Muscle layer of colon (tissue), 2 donors: Measurements from ENCODE around the gene PLEKHA6.
A peak's percentile ranks its signal among the peaks of the same experiment; 100 is the strongest.

Source experiments
- H3K27ac ChIP-seq: one replicate; pipeline ENCODE4 v1.7.0; 2013; ENCODE audit warnings: low read depth, mild to moderate bottlenecking, low read length, moderate library complexity
- H3K27me3 ChIP-seq, 2 donors: one replicate each; pipeline ENCODE4 v1.7.0; 2013; ENCODE audit warnings: low read length in 2 of 2, mild to moderate bottlenecking in 2 of 2; ENCODE audit not compliant: insufficient read depth in 2 of 2, control insufficient read depth in 1 of 2
- H3K36me3 ChIP-seq: one replicate; pipeline ENCODE4 v1.7.0; 2013; ENCODE audit warnings: mild to moderate bottlenecking, low read length; ENCODE audit not compliant: insufficient read depth
- H3K4me1 ChIP-seq: one replicate; pipeline ENCODE4 v1.7.0; 2013; ENCODE audit warnings: mild to moderate bottlenecking, low read length; ENCODE audit not compliant: insufficient read depth
- H3K4me3 ChIP-seq, 2 donors: one replicate each; pipeline ENCODE4 v1.7.0; 2013; ENCODE audit warnings: low read length in 2 of 2, low read depth in 1 of 2, mild to moderate bottlenecking in 1 of 2, moderate library complexity in 1 of 2
- H3K9ac ChIP-seq: one replicate; pipeline ENCODE4 v1.7.0; 2013; ENCODE audit warnings: low read length
- H3K9me3 ChIP-seq: one replicate; pipeline ENCODE4 v1.7.0; 2013; ENCODE audit warnings: mild to moderate bottlenecking, low read length
- donor health status: abdominal sarcoma.
- donor health status: Adenocarcinoma of cecum.

The PLEKHA6 gene

GRCh38 chr1:204301171-204301957, 58.4 kb downstream of the PLEKHA6 start:
- Histone ChIP-seq H3K27me3 (peaks cover 0 to 5% of the 10 kb centered on the region in 2 donors), H3K4me1 (peaks cover 5% of the 10 kb centered on the region), H3K9ac (no peak overlapping the region), H3K4me3 (no peak overlapping the region), H3K27ac (no peak overlapping the region), H3K9me3 (no peaks in the 10 kb centered on the region), H3K36me3 (no peaks in the 10 kb centered on the region)

- Histone ChIP-seq H3K9ac (no peak overlapping the region), H3K27ac (no peak overlapping the region), H3K9me3 (no peaks in the 10 kb centered on the region), H3K27me3 (peaks cover 0 to 5% of the 10 kb centered on the region in 2 donors), H3K4me3 (no peak overlapping the region), H3K36me3 (no peaks in the 10 kb centered on the region), H3K4me1 (peaks cover 7% of the 10 kb centered on the region)
Measured at GRCh38 chr1:204299814-204300365, 59.8 kb downstream of the PLEKHA6 start.

GRCh38 chr1:204296431-204296988, 63.2 kb downstream of the PLEKHA6 start:
- Histone ChIP-seq H3K36me3 (no peaks in the 10 kb centered on the region), H3K27me3 (peaks cover 0 to 4% of the 10 kb centered on the region in 2 donors), H3K9ac (no peak overlapping the region), H3K27ac (no peak overlapping the region), H3K9me3 (no peaks in the 10 kb centered on the region), H3K4me3 (no peak overlapping the region), H3K4me1 (peaks cover 7% of the 10 kb centered on the region)

- Histone ChIP-seq H3K9ac (no peak overlapping the region), H3K27ac (no peak overlapping the region), H3K27me3 (no peaks in the 10 kb centered on the region), H3K9me3 (no peaks in the 10 kb centered on the region), H3K4me3 (no peak overlapping the region), H3K36me3 (no peaks in the 10 kb centered on the region), H3K4me1 (peaks cover 3% of the 10 kb centered on the region)
Measured at GRCh38 chr1:204295671-204296070, 64.1 kb downstream of the PLEKHA6 start.

GRCh38 chr1:204294357-204294756, 65.4 kb downstream of the PLEKHA6 start:
- H3K27me3 ChIP-seq: no peaks in the 10 kb centered on the region
- no peaks in the 10 kb centered on the region for H3K9me3 ChIP-seq
- H3K9ac ChIP-seq: no peak overlapping the region
- no peak overlapping the region for H3K27ac ChIP-seq
- H3K4me3 ChIP-seq: no peak overlapping the region
- peaks cover 3% of the 10 kb centered on the region for H3K4me1 ChIP-seq
- no peaks in the 10 kb centered on the region for H3K36me3 ChIP-seq

- H3K9me3 ChIP-seq: no peaks in the 10 kb centered on the region
- no peaks in the 10 kb centered on the region for H3K36me3 ChIP-seq
- H3K4me3 ChIP-seq: no peak overlapping the region
- H3K9ac ChIP-seq: no peak overlapping the region
- no peaks in the 10 kb centered on the region for H3K27me3 ChIP-seq
- H3K4me1 ChIP-seq: peaks cover 3% of the 10 kb centered on the region
- H3K27ac ChIP-seq: no peak overlapping the region
Measured at GRCh38 chr1:204293605-204294337, 66.0 kb downstream of the PLEKHA6 start.

GRCh38 chr1:204292740-204293139, 67.0 kb downstream of the PLEKHA6 start:
- H3K36me3 ChIP-seq: no peaks in the 10 kb centered on the region
- H3K27me3 ChIP-seq: no peaks in the 10 kb centered on the region
- no peak overlapping the region for H3K27ac ChIP-seq
- H3K4me3 ChIP-seq: no peak overlapping the region
- no peak overlapping the region for H3K9ac ChIP-seq
- peaks cover 11% of the 10 kb centered on the region for H3K4me1 ChIP-seq
- no peaks in the 10 kb centered on the region for H3K9me3 ChIP-seq

GRCh38 chr1:204289280-204289679, 70.4 kb downstream of the PLEKHA6 start:
- no peaks in the 10 kb centered on the region for H3K9me3 ChIP-seq
- no peaks in the 10 kb centered on the region for H3K36me3 ChIP-seq
- peaks cover 29% of the 10 kb centered on the region for H3K4me1 ChIP-seq
- H3K4me3 ChIP-seq: no peak overlapping the region
- no peak overlapping the region for H3K9ac ChIP-seq
- H3K27ac ChIP-seq: no peak overlapping the region
- H3K27me3 ChIP-seq: no peaks in the 10 kb centered on the region

- no peaks in the 10 kb centered on the region for H3K9me3 ChIP-seq
- no peak overlapping the region for H3K4me3 ChIP-seq
- peaks cover 29% of the 10 kb centered on the region for H3K4me1 ChIP-seq
- H3K27me3 ChIP-seq: no peaks in the 10 kb centered on the region
- no peaks in the 10 kb centered on the region for H3K36me3 ChIP-seq
- no peak overlapping the region for H3K27ac ChIP-seq
- no peak overlapping the region for H3K9ac ChIP-seq
Measured at GRCh38 chr1:204288021-204288588, 71.6 kb downstream of the PLEKHA6 start.

- peak overlapping the region in 1 of 2 donors; percentile 15 for H3K4me3 ChIP-seq
- no peaks in the 10 kb centered on the region for H3K36me3 ChIP-seq
- H3K9me3 ChIP-seq: no peaks in the 10 kb centered on the region
- no peak overlapping the region for H3K9ac ChIP-seq
- peaks cover 29% of the 10 kb centered on the region for H3K4me1 ChIP-seq
- H3K27ac ChIP-seq: peak overlapping the region; percentile 12
- H3K27me3 ChIP-seq: no peaks in the 10 kb centered on the region
Measured at GRCh38 chr1:204287466-204287891, 72.2 kb downstream of the PLEKHA6 start.

- H3K27ac ChIP-seq: no peak overlapping the region
- H3K36me3 ChIP-seq: no peaks in the 10 kb centered on the region
- H3K9me3 ChIP-seq: no peaks in the 10 kb centered on the region
- peak overlapping the region in 1 of 2 donors; percentile 15 for H3K4me3 ChIP-seq
- H3K27me3 ChIP-seq: no peaks in the 10 kb centered on the region
- H3K4me1 ChIP-seq: peaks cover 29% of the 10 kb centered on the region
- no peak overlapping the region for H3K9ac ChIP-seq
Measured at GRCh38 chr1:204286831-204287421, 72.8 kb downstream of the PLEKHA6 start.
